Upper lobe of left lung (tissue), 6 donors: Measurements from ENCODE around the gene ASTN2. TPM values are rescaled to one million over a fixed set of nuclear protein-coding genes. Genes with fewer than 3 reads are reported as not detected.

Experiments
- ATAC-seq, 2 donors: fragments of 200-7000 bp; cut with Tn5 transposase; one replicate each; pipeline ENCODE4 v1.9.1; 2022; ENCODE audit warnings: mild to moderate bottlenecking in 2 of 2, moderate library complexity in 2 of 2; ENCODE audit not compliant: low FRiP score in 2 of 2
- DNase-seq, 2 donors: peaks; one replicate each; pipeline ENCODE4 v3.0.0-alpha.2; 2019 to 2020
- H3K27ac ChIP-seq, 4 donors: fragments of 200-600 bp; sonication (generic); one replicate each; pipeline ENCODE4 v1.5.1; 2016 to 2019
- H3K27me3 ChIP-seq, 4 donors: fragments of 200-600 bp; sonication (generic); one replicate each; pipeline ENCODE4 v1.5.1; 2017 to 2019
- H3K36me3 ChIP-seq, 4 donors: fragments of 200-600 bp; sonication (generic); one replicate each; pipeline ENCODE4 v1.5.1; 2016 to 2019
- H3K4me1 ChIP-seq, 4 donors: fragments of 200-600 bp; sonication (generic); one replicate each; pipeline ENCODE4 v1.5.1; 2018 to 2019
- H3K4me3 ChIP-seq, 4 donors: fragments of 200-600 bp; sonication (generic); one replicate each; pipeline ENCODE4 v1.5.1; 2017 to 2019; ENCODE audit warnings: mild to moderate bottlenecking in 2 of 4, moderate library complexity in 1 of 4
- H3K9me3 ChIP-seq, 4 donors: fragments of 200-600 bp; sonication (generic); one replicate each; pipeline ENCODE4 v1.5.1; 2018 to 2019
- EP300 ChIP-seq, 4 donors: sonication (generic); formaldehyde crosslinking; IDR thresholded peaks; one replicate each; pipeline ENCODE4 v1.5.1; 2017; ENCODE audit warnings: antibody characterized with exemption in 4 of 4, control low read depth in 2 of 4
- POLR2A ChIP-seq, 4 donors: fragments of 450-650 bp; IDR thresholded peaks; one replicate each; pipeline ENCODE4 v1.5.1; 2016 to 2017; ENCODE audit warnings: antibody characterized with exemption in 4 of 4, mild to moderate bottlenecking in 2 of 4
- POLR2AphosphoS5 ChIP-seq, 2 donors: sonication (generic); formaldehyde crosslinking; IDR thresholded peaks; one replicate each; pipeline ENCODE4 v1.5.1; 2017; ENCODE audit warnings: antibody characterized with exemption in 2 of 2
- WGBS, 2 donors: methylation state at CpG; one replicate each; pipeline ENCODE4 v1.1.5; 2017 to 2018; 5-methylcytosine and 5-hydroxymethylcytosine counted together
- total RNA-seq, 6 donors: library from RNA; depleted of rRNA in 4 of 6; stranded (reverse); fragments of >200 nt in 4 of 6; gene quantifications; one replicate each; pipeline versions ENCODE4 v1.1.0 to v1.2.1, GENCODE V29; 2016 to 2021
- TF ChIP-seq, protein P1 (sequence below), 6 experiments: fragments of 450-650 bp in 4 of 6; fragments of 200-600 bp in 2 of 6; sonication (generic) in 2 of 6; IDR thresholded peaks; one replicate each; pipeline ENCODE4 v1.5.1; 2016 to 2019; ENCODE audit warnings: antibody characterized with exemption in 6 of 6
- donor health status: DM: no; HTN: no; CAD: no; lungs with moderate emphysema.
- donor health status: DM: no; HTN: yes; CAD: no; lungs with severe emphysema.

ASTN2 gene
- total RNA-seq, 6 donors from 2014 or later: 2.0 to 7.5 (median 3.4) TPM

DNA sequence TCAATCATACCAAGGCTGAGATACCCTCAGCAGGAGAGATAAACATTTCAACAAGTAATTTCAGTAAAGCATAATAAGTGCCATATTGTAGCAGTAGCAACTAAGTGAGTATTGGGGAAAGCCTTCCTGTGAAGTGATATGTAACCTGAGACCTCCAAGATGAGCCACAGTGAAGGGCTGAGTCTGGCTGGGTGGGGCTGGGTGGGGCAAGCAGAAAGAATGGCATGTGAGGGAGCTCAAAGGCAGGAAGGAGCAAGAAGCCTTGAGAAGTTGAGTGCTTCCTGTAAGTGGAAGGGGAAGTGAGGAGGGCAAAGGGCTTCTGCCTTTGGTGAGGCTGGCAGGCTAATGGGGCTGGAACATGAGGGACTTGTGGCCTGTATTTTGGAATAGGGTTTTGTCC is 19.7 kb upstream of the ASTN2 start:
- Histone ChIP-seq H3K36me3 (no peaks in the 10 kb centered on the region), H3K4me1 (no peaks in the 10 kb centered on the region), H3K27me3 (no peaks in the 10 kb centered on the region), H3K27ac (no peak overlapping the region), H3K4me3 (no peak overlapping the region), H3K9me3 (no peaks in the 10 kb centered on the region)
- ATAC-seq (no peak), DNase-seq (no peak)
- TF ChIP-seq POLR2AphosphoS5 (IDR thresholded peaks at IDR 0.05) (no peak), POLR2A (IDR thresholded peaks at IDR 0.05) (no peak), EP300 (IDR thresholded peaks at IDR 0.05) (no peak)
- TF ChIP-seq, protein P1, sequence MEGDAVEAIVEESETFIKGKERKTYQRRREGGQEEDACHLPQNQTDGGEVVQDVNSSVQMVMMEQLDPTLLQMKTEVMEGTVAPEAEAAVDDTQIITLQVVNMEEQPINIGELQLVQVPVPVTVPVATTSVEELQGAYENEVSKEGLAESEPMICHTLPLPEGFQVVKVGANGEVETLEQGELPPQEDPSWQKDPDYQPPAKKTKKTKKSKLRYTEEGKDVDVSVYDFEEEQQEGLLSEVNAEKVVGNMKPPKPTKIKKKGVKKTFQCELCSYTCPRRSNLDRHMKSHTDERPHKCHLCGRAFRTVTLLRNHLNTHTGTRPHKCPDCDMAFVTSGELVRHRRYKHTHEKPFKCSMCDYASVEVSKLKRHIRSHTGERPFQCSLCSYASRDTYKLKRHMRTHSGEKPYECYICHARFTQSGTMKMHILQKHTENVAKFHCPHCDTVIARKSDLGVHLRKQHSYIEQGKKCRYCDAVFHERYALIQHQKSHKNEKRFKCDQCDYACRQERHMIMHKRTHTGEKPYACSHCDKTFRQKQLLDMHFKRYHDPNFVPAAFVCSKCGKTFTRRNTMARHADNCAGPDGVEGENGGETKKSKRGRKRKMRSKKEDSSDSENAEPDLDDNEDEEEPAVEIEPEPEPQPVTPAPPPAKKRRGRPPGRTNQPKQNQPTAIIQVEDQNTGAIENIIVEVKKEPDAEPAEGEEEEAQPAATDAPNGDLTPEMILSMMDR (IDR thresholded peaks at IDR 0.05): no peak

DNA sequence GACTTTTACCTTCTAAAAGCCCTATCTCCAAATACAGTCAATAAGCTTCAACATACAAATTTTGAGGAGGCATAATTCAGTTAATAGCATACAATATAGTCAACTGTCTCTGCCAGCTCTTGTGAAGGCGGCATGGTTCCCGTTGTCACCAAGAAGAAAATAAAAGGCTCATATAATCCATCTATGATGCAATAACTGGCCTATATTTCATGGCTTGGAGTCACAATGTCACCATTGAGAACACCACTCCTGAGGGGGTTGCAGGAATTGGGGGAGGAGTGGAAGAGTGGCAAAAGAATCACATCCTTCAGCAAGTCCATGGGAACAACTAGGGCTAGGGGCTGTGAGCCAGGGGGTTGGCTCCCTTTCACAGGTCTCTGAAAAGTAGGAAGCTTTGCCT is 16.0 kb upstream of the ASTN2 start:
- TF ChIP-seq POLR2AphosphoS5 (IDR thresholded peaks at IDR 0.05) (no peak), POLR2A (IDR thresholded peaks at IDR 0.05) (no peak), EP300 (IDR thresholded peaks at IDR 0.05) (no peak)
- TF ChIP-seq, protein P1 (IDR thresholded peaks at IDR 0.05): no peak
- Histone ChIP-seq H3K9me3 (no peaks in the 10 kb centered on the region), H3K27me3 (no peaks in the 10 kb centered on the region), H3K36me3 (no peaks in the 10 kb centered on the region), H3K4me3 (no peak overlapping the region), H3K27ac (no peak overlapping the region), H3K4me1 (no peaks in the 10 kb centered on the region)
- DNase-seq: no peak
- ATAC-seq: no peak
- 93 to 100% methylated on average over 2 of the region's 2 CpGs for WGBS, 2 donors

DNA sequence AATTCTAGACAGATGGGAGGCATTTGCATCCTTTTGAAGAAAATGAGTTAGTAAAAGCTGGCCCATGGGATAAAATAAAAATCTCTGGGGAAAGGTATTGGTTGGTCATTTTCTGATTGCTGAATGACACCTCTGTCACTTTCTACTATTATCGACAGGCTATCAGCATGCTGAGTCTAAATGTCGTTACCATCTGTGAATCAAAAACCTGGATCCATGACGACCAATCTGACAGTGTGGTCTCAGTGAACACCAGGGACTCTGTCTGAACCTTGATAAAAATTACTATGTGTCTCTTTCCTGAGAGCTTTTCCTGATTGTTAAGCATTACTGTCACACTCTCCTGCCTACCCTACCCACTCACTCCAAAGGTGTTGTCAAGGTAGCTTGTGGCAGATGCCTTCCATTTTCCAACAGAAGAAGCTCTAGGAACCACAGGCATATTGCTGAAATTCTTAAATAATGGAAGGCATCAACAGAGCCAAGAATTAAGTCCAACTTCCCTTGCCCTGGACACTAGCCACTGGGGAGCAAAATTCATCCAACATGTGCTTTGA is 12.6 kb upstream of the ASTN2 start:
- DNase-seq (no peak), ATAC-seq (no peak)
- H3K36me3 ChIP-seq: no peaks in the 10 kb centered on the region
- no peak overlapping the region for H3K27ac ChIP-seq
- H3K9me3 ChIP-seq: no peaks in the 10 kb centered on the region
- H3K27me3 ChIP-seq: no peaks in the 10 kb centered on the region
- H3K4me3 ChIP-seq: no peak overlapping the region
- TF ChIP-seq EP300 (IDR thresholded peaks at IDR 0.05) (no peak), POLR2AphosphoS5 (IDR thresholded peaks at IDR 0.05) (no peak), POLR2A (IDR thresholded peaks at IDR 0.05) (no peak)
- TF ChIP-seq, protein P1 (IDR thresholded peaks at IDR 0.05): no peak
- no peaks in the 10 kb centered on the region for H3K4me1 ChIP-seq
- WGBS, 2 donors: 79 to 87% methylated on average over 3 of the region's 3 CpGs

DNA sequence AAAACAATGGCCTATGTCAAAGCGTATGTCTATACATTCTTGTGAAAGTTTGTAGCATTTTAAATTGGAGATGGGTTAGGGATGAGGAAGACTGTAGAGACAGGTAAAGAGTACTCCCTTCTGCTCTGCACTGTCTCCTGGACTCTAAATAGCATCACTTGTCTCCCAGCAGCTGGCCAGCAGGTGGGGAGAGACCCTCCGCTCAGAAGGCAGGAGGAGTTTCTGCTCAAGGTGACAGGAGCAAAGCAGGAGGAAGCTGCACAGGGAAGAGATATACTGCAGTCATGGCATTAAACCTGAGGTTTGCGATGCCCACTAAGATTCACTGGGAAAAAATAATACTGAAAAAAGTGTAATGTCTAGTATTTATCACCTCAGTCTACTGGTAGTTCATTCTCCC is 10.7 kb upstream of the ASTN2 start:
- 69 to 80% methylated on average over 3 of the region's 3 CpGs for WGBS, 2 donors
- DNase-seq: no peak

DNA sequence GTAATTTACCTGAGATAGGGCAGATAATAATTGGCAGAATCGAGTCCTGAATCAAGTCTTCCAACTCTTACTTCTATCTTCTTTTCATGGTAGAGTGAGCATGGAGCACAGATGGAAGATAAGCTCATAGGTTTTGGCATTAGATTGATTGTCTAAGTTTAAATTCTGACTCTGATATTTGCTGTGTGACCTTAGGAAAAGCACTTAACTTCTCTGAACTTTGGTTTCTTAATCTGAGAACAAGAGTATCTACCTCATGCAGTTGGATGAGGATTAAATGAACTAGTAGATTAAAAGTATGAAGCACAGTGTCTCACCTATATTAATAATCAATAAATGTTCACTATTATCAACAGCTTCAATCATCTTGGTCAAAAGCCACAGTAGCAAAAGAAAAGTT is 9.4 kb upstream of the ASTN2 start:
- H3K9me3 ChIP-seq: no peaks in the 10 kb centered on the region
- H3K27ac ChIP-seq: no peak overlapping the region
- ATAC-seq (no peak), DNase-seq (no peak)
- 43 to 77% methylated on average over 1 of the region's 1 CpG for WGBS, 2 donors
- TF ChIP-seq POLR2A (IDR thresholded peaks at IDR 0.05): no peak
- TF ChIP-seq, protein P1 (IDR thresholded peaks at IDR 0.05): no peak
- TF ChIP-seq EP300 (IDR thresholded peaks at IDR 0.05): no peak
- TF ChIP-seq POLR2AphosphoS5 (IDR thresholded peaks at IDR 0.05): no peak
- no peak overlapping the region for H3K4me3 ChIP-seq
- H3K27me3 ChIP-seq: no peaks in the 10 kb centered on the region
- H3K36me3 ChIP-seq: no peaks in the 10 kb centered on the region
- H3K4me1 ChIP-seq: no peaks in the 10 kb centered on the region

More for the DNA sequence above, 10.7 kb upstream of the ASTN2 start:
- Histone ChIP-seq H3K36me3 (no peaks in the 10 kb centered on the region), H3K4me3 (no peak overlapping the region), H3K4me1 (no peaks in the 10 kb centered on the region), H3K27ac (no peak overlapping the region), H3K9me3 (no peaks in the 10 kb centered on the region), H3K27me3 (no peaks in the 10 kb centered on the region)
- no peak for TF ChIP-seq EP300 (IDR thresholded peaks at IDR 0.05)
- no peak for TF ChIP-seq POLR2A (IDR thresholded peaks at IDR 0.05)
- TF ChIP-seq POLR2AphosphoS5 (IDR thresholded peaks at IDR 0.05): no peak
- TF ChIP-seq, protein P1 (IDR thresholded peaks at IDR 0.05): no peak
- no peak for ATAC-seq
